Fibroblast of lung (primary cell): Measurements from ENCODE around the gene STK16.

Experiments used
- CTCF ChIP-seq, 2 donors: IDR thresholded peaks in 1 of 2; conservative IDR thresholded peaks in 1 of 2; 1 replicate in 1 of 2; 2 replicates in 1 of 2; pipeline ENCODE4 v1.5.1; 2011 to 2012; ENCODE audit warnings: low read length in 2 of 2, control low read depth in 1 of 2, inconsistent platforms in 1 of 2, low read depth in 1 of 2, mild to moderate bottlenecking in 1 of 2
- EZH2 ChIP-seq: IDR thresholded peaks from 2 replicates; pipeline ENCODE4 v1.5.1; 2012; ENCODE audit warnings: low read length, control low read depth, mild to moderate bottlenecking; ENCODE audit errors: missing control alignments

GRCh38 chr2:219279916-219280516 is 34.7 kb downstream of the STK16 start:
- TF ChIP-seq CTCF (conservative IDR thresholded peaks at IDR 0.05 in 1 of 2, IDR thresholded peaks at IDR 0.05 in 1 of 2; ENCODE audit: low read depth in 1 of 2, low read length in 2 of 2) (no peak), EZH2 (no peak)
